Left lung (tissue), 10 donors: ENCODE measurements around the gene PAX5. TPM values are rescaled to one million over a fixed set of nuclear protein-coding genes. Genes with fewer than 3 reads are reported as not detected.

Experiments used
- ATAC-seq: fragments of 200-7000 bp; cut with Tn5 transposase; one replicate; pipeline ENCODE4 v1.9.1; 2020; ENCODE audit warnings: moderate library complexity
- DNase-seq, 4 donors: peaks; one replicate each; pipeline ENCODE4 v3.0.0-alpha.2; 2013 to 2020
- H3K27ac ChIP-seq, 2 donors: fragments of 200-600 bp; sonication (generic) in 1 of 2; one replicate each; pipeline versions ENCODE4 v1.5.0 to v1.8.0; 2020 to 2021
- H3K27me3 ChIP-seq, 2 donors: fragments of 200-600 bp; sonication (generic) in 1 of 2; one replicate each; pipeline versions ENCODE4 v1.5.0 to v1.8.0; 2020 to 2021
- H3K36me3 ChIP-seq, 2 donors: fragments of 200-600 bp; sonication (generic) in 1 of 2; one replicate each; pipeline versions ENCODE4 v1.5.0 to v1.8.0; 2020 to 2021
- H3K4me1 ChIP-seq, 2 donors: fragments of 200-600 bp; one replicate each; pipeline ENCODE4 v1.8.0; 2021
- H3K4me3 ChIP-seq, 2 donors: fragments of 200-600 bp; sonication (generic) in 1 of 2; one replicate each; pipeline versions ENCODE4 v1.5.0 to v1.8.0; 2020 to 2021; ENCODE audit warnings: mild to moderate bottlenecking in 1 of 2
- H3K9me3 ChIP-seq, 2 donors: fragments of 200-600 bp; sonication (generic) in 1 of 2; one replicate each; pipeline versions ENCODE4 v1.5.0 to v1.8.0; 2020 to 2021
- intact Hi-C, 2 donors: fragments of 100-400 bp; cut with DNase I; formaldehyde crosslinking; loops; one replicate each; pipeline versions ENCODE4 v1.11.2 to v1.14.2; 2022
- polyA plus RNA-seq, 6 donors: library from polyadenylated mRNA; unstranded; fragments of 120-200 nt; gene quantifications; one replicate each; pipeline ENCODE4 v1.2.1, GENCODE V29; 2013; ENCODE audit not compliant: insufficient read length in 6 of 6
- total RNA-seq, 2 donors: library from RNA; stranded (reverse); fragmentation: NEBNext Ultra II Directional; extraction: Animal tissue kit (Norgen Biotek cat#: 25700); gene quantifications; one replicate each; pipeline ENCODE4 v1.2.1, GENCODE V29; 2021
- TF ChIP-seq, protein P1 (sequence below), 2 donors: fragments of 200-600 bp; sonication (generic) in 1 of 2; IDR thresholded peaks; one replicate each; pipeline versions ENCODE4 v1.5.0 to v1.8.0; 2021; ENCODE audit warnings: antibody characterized with exemption in 2 of 2
- donor health status: DM: no; HTN: yes; CAD: no.
- donor health status: DM: no; HTN: no; CAD: no.

PAX5 gene
- total and polyA plus RNA-seq, 8 donors = 0.03 to 0.65 (median 0.13) TPM

- TF ChIP-seq, protein P1, sequence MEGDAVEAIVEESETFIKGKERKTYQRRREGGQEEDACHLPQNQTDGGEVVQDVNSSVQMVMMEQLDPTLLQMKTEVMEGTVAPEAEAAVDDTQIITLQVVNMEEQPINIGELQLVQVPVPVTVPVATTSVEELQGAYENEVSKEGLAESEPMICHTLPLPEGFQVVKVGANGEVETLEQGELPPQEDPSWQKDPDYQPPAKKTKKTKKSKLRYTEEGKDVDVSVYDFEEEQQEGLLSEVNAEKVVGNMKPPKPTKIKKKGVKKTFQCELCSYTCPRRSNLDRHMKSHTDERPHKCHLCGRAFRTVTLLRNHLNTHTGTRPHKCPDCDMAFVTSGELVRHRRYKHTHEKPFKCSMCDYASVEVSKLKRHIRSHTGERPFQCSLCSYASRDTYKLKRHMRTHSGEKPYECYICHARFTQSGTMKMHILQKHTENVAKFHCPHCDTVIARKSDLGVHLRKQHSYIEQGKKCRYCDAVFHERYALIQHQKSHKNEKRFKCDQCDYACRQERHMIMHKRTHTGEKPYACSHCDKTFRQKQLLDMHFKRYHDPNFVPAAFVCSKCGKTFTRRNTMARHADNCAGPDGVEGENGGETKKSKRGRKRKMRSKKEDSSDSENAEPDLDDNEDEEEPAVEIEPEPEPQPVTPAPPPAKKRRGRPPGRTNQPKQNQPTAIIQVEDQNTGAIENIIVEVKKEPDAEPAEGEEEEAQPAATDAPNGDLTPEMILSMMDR (IDR thresholded peaks at IDR 0.05) = no peak
- intact Hi-C loops = no loop called here
- Histone ChIP-seq H3K4me3 (no peak overlapping the region), H3K27ac (no peak overlapping the region), H3K27me3 (peaks cover 0 to 41% of the 10 kb centered on the region in 2 donors), H3K9me3 (peaks cover 0 to 7% of the 10 kb centered on the region in 2 donors), H3K4me1 (no peaks in the 10 kb centered on the region), H3K36me3 (no peaks in the 10 kb centered on the region)
- no peak for DNase-seq
- ATAC-seq = no peak
Measured at GRCh38 chr9:36935332-36935731, 98.7 kb downstream of the PAX5 start.

- peaks cover 0 to 7% of the 10 kb centered on the region in 2 donors for H3K9me3 ChIP-seq
- ATAC-seq = no peak
- H3K27me3 ChIP-seq = peaks cover 0 to 35% of the 10 kb centered on the region in 2 donors
- intact Hi-C loops = no loop called here
- no peak for DNase-seq
- H3K27ac ChIP-seq = no peak overlapping the region
- no peaks in the 10 kb centered on the region for H3K36me3 ChIP-seq
- TF ChIP-seq, protein P1 (IDR thresholded peaks at IDR 0.05) = no peak
- no peaks in the 10 kb centered on the region for H3K4me1 ChIP-seq
- no peak overlapping the region for H3K4me3 ChIP-seq
Measured at GRCh38 chr9:36934478-36935065, 99.5 kb downstream of the PAX5 start.

- peaks cover 0 to 7% of the 10 kb centered on the region in 2 donors for H3K9me3 ChIP-seq
- no peaks in the 10 kb centered on the region for H3K36me3 ChIP-seq
- TF ChIP-seq, protein P1 (IDR thresholded peaks at IDR 0.05) = no peak
- H3K27me3 ChIP-seq = peaks cover 0 to 26% of the 10 kb centered on the region in 2 donors
- H3K27ac ChIP-seq = no peak overlapping the region
- DNase-seq (peak in 1 of 4 donors; percentile 37), ATAC-seq (no peak)
- H3K4me1 ChIP-seq = no peaks in the 10 kb centered on the region
- intact Hi-C loops = no loop called here
- H3K4me3 ChIP-seq = no peak overlapping the region
Measured at GRCh38 chr9:36933676-36934215, 100.3 kb downstream of the PAX5 start.

GRCh38 chr9:36932198-36932597 is 101.9 kb downstream of the PAX5 start:
- no peak for DNase-seq
- H3K27me3 ChIP-seq = peaks cover 0 to 11% of the 10 kb centered on the region in 2 donors
- no peak for ATAC-seq
- no peaks in the 10 kb centered on the region for H3K36me3 ChIP-seq
- no peaks in the 10 kb centered on the region for H3K4me1 ChIP-seq
- H3K27ac ChIP-seq = no peak overlapping the region
- no peak overlapping the region for H3K4me3 ChIP-seq
- TF ChIP-seq, protein P1 (IDR thresholded peaks at IDR 0.05) = no peak
- intact Hi-C loops = no loop called here
- peaks cover 0 to 7% of the 10 kb centered on the region in 2 donors for H3K9me3 ChIP-seq

- H3K9me3 ChIP-seq = peaks cover 0 to 7% of the 10 kb centered on the region in 2 donors
- intact Hi-C loops = no loop called here
- no peaks in the 10 kb centered on the region for H3K4me1 ChIP-seq
- no peak overlapping the region for H3K27ac ChIP-seq
- TF ChIP-seq, protein P1 (IDR thresholded peaks at IDR 0.05) = no peak
- H3K27me3 ChIP-seq = peaks cover 0 to 7% of the 10 kb centered on the region in 2 donors
- ATAC-seq = no peak
- H3K4me3 ChIP-seq = no peak overlapping the region
- no peak for DNase-seq
- no peaks in the 10 kb centered on the region for H3K36me3 ChIP-seq
Measured at GRCh38 chr9:36930941-36931340, 103.1 kb downstream of the PAX5 start.
